Measurements from ENCODE around the gene LACC1.

DNA sequence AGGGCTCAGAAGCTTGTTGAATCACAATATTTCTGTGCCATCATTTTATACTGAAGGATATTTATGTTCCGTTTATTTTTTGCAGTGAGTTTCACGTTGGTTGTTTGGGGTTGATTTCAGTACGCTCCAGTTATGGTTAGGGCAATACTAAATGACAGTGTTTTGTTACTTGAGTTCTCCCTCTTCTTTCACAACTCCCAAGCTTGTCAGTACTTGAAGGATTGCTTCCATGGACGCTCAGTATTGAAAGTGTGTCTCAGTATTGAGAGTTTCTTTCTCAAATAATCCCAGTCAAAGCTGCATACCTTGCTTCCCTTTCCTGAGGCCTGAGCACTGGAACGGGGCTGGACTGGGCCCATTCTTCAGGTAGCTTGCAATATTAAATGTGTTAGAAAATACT, 38.9 kb downstream of the LACC1 start:
- TF ChIP-seq POLR2A (IDR thresholded peaks at IDR 0.05; ENCODE audit: low read length) (no peak), GATA1 (IDR thresholded peaks at IDR 0.05; ENCODE audit: low read depth, low read length) (no peak)
